RKO (cell line): ENCODE measurements around the gene SLC22A8.
"Not testable (repeated sequence)": the region's sequence is repeated elsewhere in the genome, so short reads cannot be mapped to it uniquely, and the experiment has no call there.

Source experiments
- DNase-seq: peaks from one replicate; pipeline ENCODE4 v3.0.0-alpha.2; 2016; ENCODE audit warnings: low spot score

SLC22A8 gene

DNA sequence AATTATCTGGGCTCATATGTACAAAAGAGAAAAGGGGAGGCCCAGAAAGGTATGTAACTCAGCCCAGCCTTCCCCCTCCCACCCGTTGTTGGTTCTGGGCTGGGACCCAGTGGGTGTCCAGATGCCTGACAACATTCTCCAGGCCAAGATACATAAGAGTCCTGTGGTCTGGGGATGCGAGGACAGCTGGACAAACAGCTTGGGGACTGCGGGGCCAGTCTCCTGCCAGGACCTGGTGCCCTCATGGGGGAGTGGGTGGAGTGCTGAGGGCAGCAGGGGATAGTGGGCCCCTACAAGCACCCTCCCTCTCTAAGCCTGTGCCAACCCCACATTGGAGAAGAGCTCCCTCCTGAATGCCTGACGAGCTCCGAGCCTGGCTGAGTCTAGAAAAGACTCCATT lies 27.4 kb downstream of the SLC22A8 start:
- no peak for DNase-seq

DNA sequence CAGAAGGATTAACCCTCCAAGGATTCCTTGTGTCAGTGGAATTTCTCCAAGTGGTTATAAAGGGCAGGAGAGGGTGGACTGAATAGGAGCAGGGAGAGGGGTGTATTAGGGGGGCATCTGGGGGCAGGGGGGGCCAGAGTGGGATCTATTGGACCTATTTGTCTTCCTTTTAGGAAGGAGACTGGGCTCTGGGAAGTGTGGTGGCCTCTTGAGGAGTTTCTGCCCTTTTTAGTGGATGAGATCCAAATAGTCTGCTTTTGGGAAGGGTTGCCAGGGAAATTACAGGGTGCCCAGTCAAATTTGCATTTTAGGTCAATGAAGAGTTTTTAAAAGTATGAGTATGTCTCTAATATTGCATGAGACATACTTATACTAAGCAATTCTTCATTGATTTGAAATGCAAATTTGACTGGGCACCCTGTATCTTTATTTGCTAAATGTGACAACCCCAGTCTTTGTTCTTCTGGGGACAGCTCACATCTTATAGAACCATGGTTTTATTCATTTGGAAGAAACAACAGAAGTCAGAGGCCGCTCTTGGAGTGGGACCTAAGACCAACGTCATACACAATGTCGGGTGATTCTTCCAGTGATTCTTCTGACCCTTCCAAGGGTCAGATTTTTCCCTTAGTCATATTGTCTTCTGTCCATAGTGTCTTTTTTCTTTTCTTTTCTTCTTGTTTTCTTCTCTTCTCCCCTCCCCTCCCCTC lies 30.4 kb downstream of the SLC22A8 start:
- DNase-seq = no peak

DNA sequence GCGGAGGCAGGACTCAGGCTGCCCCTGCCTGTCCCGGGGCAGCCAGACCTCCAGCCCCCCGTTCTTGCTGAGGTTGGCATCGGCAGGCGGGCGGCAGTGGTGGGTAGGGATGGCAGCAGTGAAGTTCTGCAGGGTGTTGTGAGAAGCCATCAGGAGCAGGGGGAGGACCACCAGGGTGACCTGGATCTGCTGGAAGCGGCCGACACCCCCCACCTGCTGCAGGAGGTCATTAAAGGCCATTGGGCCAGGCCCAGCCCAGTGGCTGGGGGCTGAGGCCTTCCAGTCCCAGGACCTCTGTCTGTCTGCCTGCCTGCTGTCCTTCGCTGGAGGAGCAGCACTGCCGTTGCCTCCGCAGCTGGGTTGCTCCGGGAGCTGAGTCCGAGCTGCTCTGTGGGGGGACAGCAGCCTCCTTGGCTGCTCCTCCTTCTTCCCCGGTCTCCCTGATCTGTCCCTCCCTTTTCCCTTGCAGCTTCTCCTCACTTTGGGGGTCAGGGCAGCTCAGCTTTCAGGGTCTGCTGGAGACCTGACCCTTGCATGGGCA lies 31.1 kb downstream of the SLC22A8 start, which contains the start of gene SLC22A6:
Gene SLC22A6, minus strand, starts transcription at position 517 of the 541 bp plus-strand sequence. Its CDS starts 277 bp downstream, at position 240.
- no peak for DNase-seq

DNA sequence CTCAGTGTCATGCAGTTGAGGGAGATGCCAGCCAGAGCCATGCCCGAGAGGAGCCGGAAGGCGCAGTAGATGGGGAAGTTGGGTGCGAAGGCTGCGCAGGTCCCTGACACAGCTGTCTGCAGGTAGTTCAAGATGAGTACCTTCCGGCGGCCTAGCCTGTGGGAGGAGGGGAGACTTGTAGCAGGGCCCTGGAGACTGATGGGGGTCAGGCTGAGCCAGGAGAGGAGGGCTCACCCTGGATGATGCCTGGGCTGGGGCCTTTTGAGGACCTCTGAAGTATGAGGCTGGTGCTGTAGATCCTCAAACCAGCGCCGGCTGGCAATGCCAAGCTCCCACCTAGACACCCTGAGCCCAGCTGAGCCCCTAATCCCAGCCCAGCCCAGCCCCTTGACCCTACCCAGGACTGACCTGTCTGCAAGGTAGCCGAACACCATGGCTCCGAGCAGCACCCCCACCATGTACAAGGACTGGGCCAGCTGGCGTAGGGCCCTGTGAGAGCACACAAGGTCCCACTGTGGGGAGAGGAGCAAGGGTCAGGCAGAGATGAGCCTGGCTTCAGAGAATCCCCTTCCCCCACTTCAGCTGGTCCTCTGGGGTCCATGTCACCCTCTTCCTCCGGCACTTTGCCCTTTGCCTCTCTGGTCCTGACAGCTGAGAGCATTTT lies 32.0 kb downstream of the SLC22A8 start:
- no peak for DNase-seq

DNA sequence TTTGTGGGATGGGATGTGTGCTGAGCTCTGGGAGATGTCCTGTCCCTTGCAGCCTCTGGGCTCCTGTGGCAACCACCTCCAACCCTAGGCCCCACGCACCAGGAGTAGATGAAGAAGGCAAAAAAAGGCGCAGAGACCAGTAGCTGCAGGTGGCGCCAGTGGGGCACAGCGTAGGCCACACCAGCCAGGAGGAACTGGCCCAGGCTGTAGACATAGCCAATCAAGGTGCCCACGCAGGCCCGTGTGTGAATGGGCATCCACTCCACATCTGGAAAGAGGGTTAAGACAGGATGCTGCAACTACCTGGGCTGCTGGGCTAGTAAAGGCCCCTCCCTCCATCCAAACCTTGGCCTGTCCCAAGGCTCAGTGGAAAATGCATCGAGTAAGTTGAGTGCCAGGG lies 33.9 kb downstream of the SLC22A8 start:
- no peak for DNase-seq

DNA sequence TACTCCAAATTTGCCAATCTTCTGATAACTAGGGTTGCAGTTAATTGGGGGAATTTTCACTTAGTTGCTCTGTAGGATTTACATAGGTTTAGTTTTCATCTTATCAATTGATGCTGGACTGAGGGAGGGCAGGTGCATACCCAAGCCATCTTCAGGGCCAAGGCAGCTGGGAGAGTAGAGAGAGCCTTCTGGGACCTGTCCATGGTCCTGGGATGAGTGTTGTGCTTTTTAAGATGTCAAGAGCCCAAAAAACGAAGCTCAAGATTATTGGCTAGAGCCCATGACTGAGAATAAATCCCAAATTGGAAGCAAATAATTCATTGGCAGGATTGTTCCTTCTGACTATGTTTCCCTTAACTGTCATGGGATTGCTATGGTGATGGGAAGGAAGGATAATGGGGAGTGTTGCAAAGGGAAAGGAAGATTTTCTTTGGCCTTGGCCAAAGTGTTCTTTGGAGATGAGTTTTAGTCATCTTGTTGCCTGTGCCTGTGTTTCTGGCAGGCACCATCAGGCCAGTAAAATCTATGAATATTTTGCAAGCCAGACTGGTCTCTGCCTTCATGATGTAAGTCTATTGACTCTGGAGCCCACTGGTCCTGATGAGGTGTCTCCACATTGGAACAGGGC lies 35.4 kb downstream of the SLC22A8 start:
- DNase-seq = no peak

DNA sequence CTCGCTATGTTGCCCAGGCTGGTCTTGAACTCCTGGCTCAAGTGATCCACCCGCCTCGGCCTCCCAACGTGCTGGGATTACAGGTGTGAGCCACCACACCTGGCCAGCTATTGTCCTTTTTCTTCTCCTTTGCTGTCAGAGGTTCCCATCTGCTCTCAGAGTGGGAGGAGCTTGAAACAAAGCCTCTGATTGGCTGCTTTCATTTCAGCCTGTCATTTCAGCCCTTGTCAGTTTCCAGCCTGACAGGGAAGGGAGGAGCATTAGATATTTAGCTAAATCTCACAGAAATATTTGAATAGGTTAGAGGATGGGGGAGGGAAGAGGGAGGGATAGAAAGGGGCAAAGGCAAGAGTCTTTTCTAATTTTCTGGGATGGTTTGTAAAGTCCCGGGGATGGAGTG lies 39.5 kb downstream of the SLC22A8 start:
- DNase-seq = no peak

DNA sequence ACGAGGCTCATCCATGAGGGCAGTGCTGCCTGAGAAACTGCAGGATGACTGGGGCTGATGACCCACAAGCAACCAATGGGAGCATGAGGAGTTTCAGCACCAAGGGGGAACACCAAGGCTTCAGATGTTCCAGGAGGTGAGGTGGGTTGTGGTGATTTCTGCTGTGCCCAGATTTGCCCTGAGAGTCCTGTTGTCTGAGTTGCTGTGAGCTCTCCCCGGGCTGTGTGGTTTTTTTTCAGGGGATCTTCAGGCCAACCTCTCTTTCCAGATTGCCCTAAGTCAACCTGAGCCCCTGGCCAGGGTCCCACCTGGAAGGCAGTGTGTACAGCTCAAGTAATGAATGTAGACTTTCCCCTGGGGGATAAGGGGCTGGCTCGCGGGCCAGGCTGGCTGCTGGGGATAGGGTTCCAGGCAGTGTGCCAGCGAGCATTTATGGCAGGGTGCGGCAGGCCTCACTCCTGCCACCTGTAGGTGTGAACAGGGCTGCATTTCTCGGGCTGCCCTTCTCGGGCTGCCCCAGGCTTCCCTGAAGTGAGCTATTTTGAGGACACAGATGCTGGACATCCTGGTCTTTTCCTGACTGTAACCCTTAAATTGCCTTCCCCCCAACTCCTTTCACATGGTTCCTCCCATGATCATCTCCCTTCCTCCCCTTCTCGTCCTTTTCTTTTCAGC lies 40.7 kb downstream of the SLC22A8 start:
- no peak for DNase-seq

DNA sequence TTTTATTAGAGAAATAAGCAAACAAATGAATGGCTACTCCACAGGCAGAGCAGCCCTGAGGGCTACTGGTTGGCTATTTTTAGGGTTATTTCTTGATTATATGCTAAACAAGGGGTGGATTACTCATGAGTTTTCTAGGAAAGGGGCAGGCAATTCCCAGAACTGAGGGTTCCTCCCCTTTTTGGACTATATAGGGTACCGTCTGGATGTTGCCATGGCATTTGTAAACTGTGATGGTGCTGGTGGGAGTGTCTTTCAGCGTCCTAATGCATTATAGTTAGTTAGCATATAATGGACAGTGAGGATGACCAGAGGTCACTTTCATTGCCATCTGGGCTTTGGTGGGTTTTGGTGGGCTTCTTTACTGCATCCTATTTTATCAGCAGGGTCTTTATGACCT lies 50.1 kb downstream of the SLC22A8 start:
- DNase-seq = no peak

DNA sequence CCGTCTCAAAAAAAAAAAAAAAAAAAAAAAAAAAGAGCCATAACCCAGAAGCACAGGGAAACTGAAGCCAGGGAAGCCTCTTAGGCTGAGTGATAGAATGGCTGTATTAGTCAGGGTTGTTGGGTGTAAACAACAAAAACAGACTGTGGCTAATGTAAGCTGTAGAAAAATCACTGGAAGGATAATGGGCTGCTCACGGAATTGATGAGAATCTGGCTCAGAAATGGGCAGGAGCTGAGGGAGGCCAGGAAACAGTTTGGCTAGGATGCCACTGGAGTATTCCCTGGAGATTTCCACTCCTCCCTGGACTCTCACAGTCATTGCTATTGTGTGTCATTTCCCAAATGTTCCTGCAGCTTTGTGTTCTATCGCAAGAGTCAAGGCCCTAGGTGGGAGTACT lies 53.2 kb downstream of the SLC22A8 start:
- no peak for DNase-seq

DNA sequence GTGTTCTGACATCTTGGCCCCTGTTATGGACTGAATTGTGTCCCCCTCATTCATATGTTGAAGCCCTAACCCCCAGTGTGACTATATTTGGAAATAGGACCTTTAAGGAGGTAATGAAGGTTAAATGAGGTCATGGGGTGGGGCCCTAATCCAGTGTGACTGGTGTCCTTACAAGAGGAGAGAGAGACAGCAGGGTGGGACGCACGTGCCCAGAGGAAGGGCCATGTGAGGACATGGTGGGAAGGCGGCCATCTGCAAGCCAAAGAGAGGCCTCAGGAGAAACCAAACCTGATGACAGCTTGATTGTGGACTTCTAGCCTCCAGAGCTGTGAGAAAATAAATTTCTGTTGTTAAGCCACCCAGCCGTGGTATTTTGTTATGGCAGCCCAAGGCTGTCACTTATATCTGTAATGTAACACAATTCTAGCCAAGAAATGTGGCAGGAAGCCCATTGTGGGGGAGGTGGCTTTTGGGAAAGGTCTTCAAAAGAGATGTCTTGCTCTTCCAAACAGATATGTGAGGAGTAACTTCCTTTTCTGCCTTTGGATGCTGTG lies 54.5 kb downstream of the SLC22A8 start:
- no peak for DNase-seq

DNA sequence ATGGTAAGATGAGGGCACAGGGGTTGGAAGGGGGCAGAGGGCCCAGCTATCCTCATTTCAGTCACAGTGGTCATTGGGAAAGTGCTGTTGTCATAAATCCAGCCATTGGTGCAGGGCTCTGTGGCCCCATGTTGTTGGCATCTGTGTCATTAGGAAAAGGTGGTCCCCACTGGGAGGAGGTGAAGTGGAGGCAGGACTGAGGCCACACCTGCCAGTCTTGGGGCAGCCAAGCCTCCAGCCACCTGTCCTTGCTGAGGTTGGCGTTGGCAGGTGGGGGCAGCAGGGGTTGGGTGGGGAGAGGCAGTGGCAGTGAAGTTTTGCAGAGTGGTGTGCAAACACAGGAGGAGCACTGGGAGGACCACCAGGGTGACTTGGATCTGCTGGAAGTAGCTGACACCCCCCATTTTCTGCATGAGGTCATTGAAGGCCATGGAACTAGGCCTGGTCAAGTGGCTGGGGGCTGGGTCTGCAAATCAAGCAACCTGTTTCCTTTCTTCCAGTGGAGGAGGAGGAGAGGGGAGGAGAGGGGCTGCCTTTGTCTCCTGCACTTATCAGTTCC lies 56.1 kb downstream of the SLC22A8 start:
- no peak for DNase-seq

DNA sequence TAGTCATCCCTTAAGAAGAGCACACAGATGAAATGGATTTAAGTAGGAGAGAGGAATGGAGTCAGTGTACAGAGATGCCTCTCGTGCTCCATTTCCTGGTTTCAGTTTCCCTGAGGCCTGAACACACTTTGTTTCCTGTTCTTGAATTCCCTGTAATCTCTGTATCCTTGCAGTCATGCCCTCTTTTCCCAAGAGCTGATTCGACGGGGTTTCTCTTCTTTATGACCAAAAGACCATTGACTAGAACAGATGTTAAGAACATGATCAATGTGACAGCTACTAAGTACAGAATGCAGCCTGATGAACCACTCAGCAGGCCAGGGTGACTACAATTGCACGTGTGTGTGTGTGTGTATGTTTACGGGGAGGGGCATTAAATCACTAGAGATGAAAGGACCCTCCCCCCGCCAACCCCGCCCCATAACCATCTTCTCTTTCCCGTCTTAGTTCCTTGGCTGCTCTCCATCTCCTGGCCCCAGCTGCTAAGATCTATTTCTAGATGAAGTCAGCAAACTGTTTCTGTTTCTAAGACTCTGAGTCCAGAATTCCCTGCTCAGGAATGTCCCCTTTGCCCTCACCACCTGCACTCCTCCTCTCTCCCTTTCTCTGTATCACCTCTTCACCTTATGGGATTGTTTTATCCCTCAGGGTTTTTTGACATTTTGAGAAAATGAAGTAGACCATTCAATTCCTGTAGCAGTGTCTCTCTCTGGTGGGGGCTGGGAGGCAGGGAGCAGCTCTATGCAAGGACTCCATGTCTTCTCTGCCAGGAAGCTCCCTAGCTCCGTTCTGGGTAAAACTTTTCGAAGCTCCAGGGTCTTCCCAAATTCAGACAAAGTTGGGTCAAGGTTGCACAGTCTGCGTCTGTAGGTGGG lies 56.9 kb downstream of the SLC22A8 start:
- DNase-seq = no peak

DNA sequence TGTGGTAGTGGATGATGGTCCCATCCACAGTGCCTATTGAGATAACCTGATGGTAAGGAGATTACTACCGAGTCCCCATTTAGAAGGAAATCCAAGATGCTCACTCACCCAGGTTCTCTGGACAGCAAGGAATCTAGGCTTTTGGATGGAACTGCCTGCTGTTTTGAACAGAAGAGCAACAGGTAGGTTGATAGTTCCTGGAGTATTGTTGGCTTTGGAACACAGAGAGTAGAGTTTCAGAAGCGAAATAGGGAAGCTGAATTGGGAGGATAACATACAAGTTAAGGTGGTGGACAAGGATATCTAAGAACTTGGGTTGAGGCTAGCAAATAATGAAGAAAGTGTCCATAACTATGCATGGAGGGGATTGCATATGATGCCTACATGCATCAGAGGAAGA lies 58.5 kb downstream of the SLC22A8 start:
- no peak for DNase-seq

DNA sequence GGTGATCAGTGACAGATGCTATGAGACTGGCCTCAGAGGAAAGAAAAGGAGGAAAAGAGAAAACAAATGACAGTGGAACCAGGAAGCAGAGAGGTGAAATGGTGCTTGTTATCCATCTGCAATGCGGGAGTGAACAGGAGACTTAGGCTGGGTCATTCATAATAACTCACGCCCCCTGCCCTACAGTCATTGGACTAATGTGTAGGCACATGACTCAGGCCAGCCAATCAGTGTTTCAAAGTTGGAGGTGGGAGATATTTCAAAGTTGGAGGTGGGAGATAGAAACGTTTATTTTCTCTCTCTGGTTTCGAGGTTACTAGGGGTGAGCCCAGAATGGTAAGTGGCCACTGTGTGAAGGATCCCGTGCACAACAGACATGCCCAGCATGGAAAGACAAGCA lies 61.2 kb downstream of the SLC22A8 start:
- DNase-seq = no peak

DNA sequence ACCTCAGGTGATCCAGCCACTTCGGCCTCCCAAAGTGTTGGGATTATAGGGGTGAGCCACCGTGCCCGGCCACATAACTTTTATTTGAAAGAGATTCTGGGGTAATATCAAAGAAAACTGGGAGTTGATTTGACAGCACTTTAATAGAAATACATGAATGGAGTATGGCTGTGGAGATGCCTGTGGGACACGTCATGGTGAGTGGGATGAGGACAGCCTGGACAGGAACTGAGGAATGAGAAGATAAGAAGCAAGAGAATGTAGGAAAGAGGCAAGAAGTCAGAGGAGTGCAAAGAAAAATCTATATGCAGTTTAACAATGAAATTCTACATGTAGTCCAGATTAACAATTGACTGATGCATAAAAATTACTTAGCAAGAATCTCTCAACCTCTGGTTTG lies 61.8 kb downstream of the SLC22A8 start:
- no peak for DNase-seq

DNA sequence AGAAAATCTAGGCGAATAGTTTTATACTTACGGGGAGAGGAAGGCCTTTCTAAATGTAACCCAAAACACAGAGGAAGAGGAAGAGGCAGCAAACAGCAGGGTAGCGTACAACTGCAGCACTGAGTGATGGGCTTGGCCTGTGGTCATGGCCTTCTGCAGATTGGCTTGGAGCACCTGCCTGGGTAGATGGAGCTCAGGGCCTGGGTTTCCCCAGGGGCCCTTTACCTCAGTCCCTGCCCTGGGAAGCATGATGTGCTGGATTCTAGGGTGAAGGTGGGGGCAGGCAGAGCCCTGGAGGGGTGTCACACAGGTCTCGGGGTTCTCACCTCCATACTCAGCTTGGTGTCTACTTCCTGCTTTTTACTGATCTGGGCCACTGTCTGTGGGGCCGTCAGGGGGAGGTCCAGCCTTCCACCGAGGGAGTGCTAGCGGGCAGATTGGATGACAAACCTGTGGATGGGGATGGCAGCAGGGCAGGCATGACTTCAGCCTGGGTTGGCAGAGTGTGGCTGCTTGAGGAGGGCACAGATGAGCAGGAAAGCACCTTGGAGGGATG lies 66.8 kb downstream of the SLC22A8 start:
- DNase-seq = no peak

DNA sequence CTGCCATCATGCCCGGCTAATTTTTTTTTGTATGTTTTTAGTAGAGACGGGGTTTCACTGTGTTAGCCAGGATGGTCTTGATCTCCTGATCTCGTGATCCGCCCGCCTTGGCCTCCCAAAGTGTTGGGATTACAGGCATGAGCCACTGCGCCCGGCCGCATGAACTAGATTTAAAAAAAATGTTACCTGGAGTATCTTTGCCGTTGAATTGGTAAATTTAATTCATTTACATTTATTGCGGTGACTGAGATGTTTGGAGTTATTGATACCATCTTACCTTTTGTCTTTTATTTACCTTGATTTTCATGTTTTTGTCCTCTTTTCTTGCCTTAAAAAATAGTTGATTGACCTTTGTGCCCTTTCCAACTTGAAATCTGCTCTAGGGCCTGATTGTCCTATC lies 70.1 kb downstream of the SLC22A8 start:
- DNase-seq = not testable (repeated sequence)
